RWPE2 (cell line): ENCODE measurements around the gene SLC9A5.

Source experiments
- ATAC-seq: fragments of 200-7000 bp; cut with Tn5 transposase; 3 replicates; pipeline ENCODE4 v1.9.1; 2021; ENCODE audit warnings: low read depth
- DNase-seq: peaks from one replicate; pipeline ENCODE4 v3.0.0-alpha.2; 2020; ENCODE audit warnings: low spot score
- H3K27ac ChIP-seq: fragments of 450-650 bp; 2 replicates; pipeline ENCODE4 v1.5.1; 2017; ENCODE audit warnings: mild to moderate bottlenecking; ENCODE audit not compliant: poor library complexity, severe bottlenecking
- H3K27me3 ChIP-seq: fragments of 250-450 bp; sonication (Bioruptor Pico); 2 replicates; pipeline ENCODE4 v1.5.1; 2021; ENCODE audit warnings: mild to moderate bottlenecking, moderate library complexity; ENCODE audit not compliant: insufficient read depth, poor library complexity, severe bottlenecking
- H3K36me3 ChIP-seq: fragments of 250-450 bp; sonication (Bioruptor Pico); 2 replicates; pipeline ENCODE4 v1.5.1; 2020; ENCODE audit warnings: low read depth, mild to moderate bottlenecking, moderate library complexity
- H3K4me1 ChIP-seq: fragments of 250-450 bp; sonication (Bioruptor Pico); 2 replicates; pipeline ENCODE4 v1.5.1; 2021; ENCODE audit warnings: mild to moderate bottlenecking, moderate library complexity; ENCODE audit not compliant: insufficient read depth, poor library complexity, severe bottlenecking
- H3K4me3 ChIP-seq: fragments of 250-450 bp; sonication (Bioruptor Pico); 2 replicates; pipeline ENCODE4 v1.5.1; 2021; ENCODE audit warnings: mild to moderate bottlenecking, moderate library complexity; ENCODE audit not compliant: severe bottlenecking
- H3K9me3 ChIP-seq: fragments of 250-450 bp; sonication (Bioruptor Pico); 2 replicates; pipeline ENCODE4 v1.5.1; 2021; ENCODE audit warnings: mild to moderate bottlenecking, moderate library complexity; ENCODE audit not compliant: severe bottlenecking
- CTCF ChIP-seq: fragments of 450-650 bp; IDR thresholded peaks from one replicate; pipeline ENCODE4 v1.5.1; 2017; ENCODE audit warnings: mild to moderate bottlenecking, moderate library complexity; ENCODE audit not compliant: poor library complexity, severe bottlenecking

SLC9A5 gene

GRCh38 chr16:67278773-67279295 is 30.1 kb downstream of the SLC9A5 start:
- no peak for TF ChIP-seq CTCF
- DNase-seq (no peak), ATAC-seq (peak; percentile 5; the same call in 2 of the 3 replicates)
- peak overlapping the region; percentile 95 for H3K27ac ChIP-seq
- peaks cover 49% of the 10 kb centered on the region for H3K36me3 ChIP-seq
- peak overlapping the region; percentile 80 for H3K4me3 ChIP-seq
- H3K9me3 ChIP-seq = no peaks in the 10 kb centered on the region
- H3K27me3 ChIP-seq = no peaks in the 10 kb centered on the region
- peaks cover 21% of the 10 kb centered on the region for H3K4me1 ChIP-seq

- peak; percentile 78 for ATAC-seq
Observed at GRCh38 chr16:67279296-67280089, 30.7 kb downstream of the SLC9A5 start, which contains the start of gene PLEKHG4. TSS of gene PLEKHG4 (plus strand) at chr16:67279532. CDS start at chr16:67280045, 513 bp downstream.

GRCh38 chr16:67280090-67281015 is 31.6 kb downstream of the SLC9A5 start:
- H3K4me1 ChIP-seq = peaks cover 21% of the 10 kb centered on the region

More at GRCh38 chr16:67279296-67280089, 30.7 kb downstream of the SLC9A5 start, which contains the start of gene PLEKHG4:
- no peak for DNase-seq
- Histone ChIP-seq H3K27ac (peak within 1 kb of the TSS; percentile 95), H3K27me3 (no peaks in the 10 kb centered on the region), H3K4me3 (peak within 1 kb of the TSS; percentile 80), H3K4me1 (peaks cover 21% of the 10 kb centered on the region), H3K9me3 (no peaks in the 10 kb centered on the region), H3K36me3 (peaks cover 52% of the 10 kb centered on the region)
- TF ChIP-seq CTCF = peak; percentile 96

More at GRCh38 chr16:67280090-67281015, 31.6 kb downstream of the SLC9A5 start:
- peak overlapping the region; percentile 80 for H3K4me3 ChIP-seq
- no peak for TF ChIP-seq CTCF
- DNase-seq = no peak
- H3K36me3 ChIP-seq = peaks cover 58% of the 10 kb centered on the region
- peak overlapping the region; percentile 95 for H3K27ac ChIP-seq
- H3K27me3 ChIP-seq = no peaks in the 10 kb centered on the region
- H3K9me3 ChIP-seq = no peaks in the 10 kb centered on the region
- ATAC-seq = no peak
